Brain microvascular endothelial cell (primary cell): ENCODE results near the gene MANEA.

Experiments used
- DNase-seq: peaks from one replicate; pipeline ENCODE4 v3.0.0-alpha.2; 2020
- H3K27ac ChIP-seq: fragments of 250-450 bp; sonication (Bioruptor Pico); 2 replicates; pipeline ENCODE4 v1.5.1; 2020; ENCODE audit warnings: mild to moderate bottlenecking, moderate library complexity
- H3K27me3 ChIP-seq: fragments of 250-450 bp; sonication (Bioruptor Pico); replicated peaks from 2 replicates; pipeline ENCODE4 v1.5.1; 2020; ENCODE audit warnings: mild to moderate bottlenecking
- H3K36me3 ChIP-seq: fragments of 250-450 bp; sonication (Bioruptor Pico); replicated peaks from 2 replicates; pipeline ENCODE4 v1.5.1; 2020; ENCODE audit warnings: mild to moderate bottlenecking
- H3K4me3 ChIP-seq: 2 replicates; pipeline ENCODE4 v1.5.1; 2011; ENCODE audit warnings: low read depth, mild to moderate bottlenecking, control low read depth, low read length, moderate library complexity
- CTCF ChIP-seq: IDR thresholded peaks from 2 replicates; pipeline ENCODE4 v1.5.1; 2011; ENCODE audit warnings: low read depth, mild to moderate bottlenecking, moderate library complexity, low read length, control low read depth, inconsistent platforms; ENCODE audit errors: missing control alignments
- in situ Hi-C: cut with HindIII; loops from 2 replicates; pipeline ENCODE4 v1.10.0; 2017; ENCODE audit warnings: low sequenced_read_pairs, low pct_ligation_motif_present

The MANEA gene

DNA sequence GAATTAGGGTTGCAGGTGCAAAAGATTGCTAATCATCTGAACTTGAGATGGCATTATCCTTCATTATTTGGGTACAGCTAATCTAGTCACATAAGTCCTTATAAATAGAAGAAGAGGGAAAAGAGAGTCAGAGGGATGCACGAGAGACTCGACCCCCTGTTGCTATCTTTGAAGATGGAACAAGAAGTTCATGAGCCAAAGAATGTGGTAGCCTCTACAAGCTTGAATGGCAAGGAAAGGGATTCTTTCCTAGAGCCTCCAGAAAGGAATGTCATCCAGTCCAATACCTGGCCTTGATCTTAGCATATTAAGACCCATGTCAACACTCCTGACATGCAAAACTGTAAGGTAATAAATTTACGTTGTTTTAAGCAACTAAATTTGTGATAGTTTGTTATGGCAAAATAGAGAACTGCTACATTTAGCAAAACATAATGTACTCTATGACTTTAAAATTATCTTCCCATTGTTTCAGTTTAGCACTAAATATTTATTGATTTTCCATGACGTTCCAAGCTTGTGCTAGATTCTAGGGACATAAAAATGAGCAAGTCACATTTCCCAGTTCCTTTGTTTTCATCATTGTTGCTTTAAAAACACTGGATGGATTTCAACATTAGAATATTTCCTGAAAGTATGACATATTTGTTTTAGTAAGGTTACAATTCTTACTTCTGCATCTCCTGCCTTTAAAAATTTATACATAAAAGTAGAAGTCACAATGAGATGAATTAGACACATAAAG is 12.7 kb downstream of the MANEA start:
- DNase-seq: no peak
- Histone ChIP-seq H3K4me3 (no peak overlapping the region), H3K27me3 (no peaks in the 10 kb centered on the region), H3K36me3 (no peaks in the 10 kb centered on the region), H3K27ac (no peak overlapping the region)
- TF ChIP-seq CTCF: no peak
- in situ Hi-C loops: no loop called here

- no peak for DNase-seq
- TF ChIP-seq CTCF: no peak
- Histone ChIP-seq H3K36me3 (no peaks in the 10 kb centered on the region), H3K27ac (no peak overlapping the region), H3K27me3 (no peaks in the 10 kb centered on the region), H3K4me3 (no peak overlapping the region)
- in situ Hi-C loops: no loop called here
These were observed 15.7 kb downstream of the MANEA start for GRCh38 chr6:95593025-95593424.

GRCh38 chr6:95596021-95596420 is 18.7 kb downstream of the MANEA start:
- Histone ChIP-seq H3K27ac (no peak overlapping the region), H3K36me3 (no peaks in the 10 kb centered on the region), H3K27me3 (no peaks in the 10 kb centered on the region), H3K4me3 (no peak overlapping the region)
- no peak for TF ChIP-seq CTCF
- no peak for DNase-seq
- in situ Hi-C loops: no loop called here

- no peak for TF ChIP-seq CTCF
- in situ Hi-C loops: no loop called here
- Histone ChIP-seq H3K4me3 (no peak overlapping the region), H3K36me3 (no peaks in the 10 kb centered on the region), H3K27me3 (no peaks in the 10 kb centered on the region), H3K27ac (no peak overlapping the region)
- DNase-seq: no peak
These were observed 22.4 kb downstream of the MANEA start for GRCh38 chr6:95599706-95600105.

DNA sequence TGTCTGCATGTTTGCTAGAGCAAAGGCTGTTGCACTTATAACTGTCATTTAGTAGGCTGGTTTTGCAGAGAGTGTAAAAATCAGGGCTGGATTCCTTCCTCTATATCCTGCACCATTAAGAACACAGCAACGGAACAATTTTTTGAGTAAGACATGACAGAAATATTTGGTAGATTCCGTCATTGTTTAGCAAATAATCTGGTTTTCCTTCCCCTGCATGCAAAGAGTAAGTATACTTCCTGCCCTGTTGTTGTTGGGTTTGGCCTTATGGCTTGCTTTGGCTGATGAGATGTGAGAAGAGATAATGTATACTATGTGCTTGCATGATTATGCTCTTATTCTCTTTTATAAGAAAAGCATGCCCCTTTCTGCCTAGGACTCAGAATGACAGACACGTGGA is 23.8 kb downstream of the MANEA start:
- Histone ChIP-seq H3K27me3 (no peaks in the 10 kb centered on the region), H3K36me3 (no peaks in the 10 kb centered on the region), H3K4me3 (no peak overlapping the region), H3K27ac (no peak overlapping the region)
- in situ Hi-C loops: no loop called here
- no peak for TF ChIP-seq CTCF
- peak; percentile 30 for DNase-seq

- in situ Hi-C loops: no loop called here
- Histone ChIP-seq H3K36me3 (no peaks in the 10 kb centered on the region), H3K27ac (no peak overlapping the region), H3K4me3 (no peak overlapping the region), H3K27me3 (no peaks in the 10 kb centered on the region)
- no peak for TF ChIP-seq CTCF
- no peak for DNase-seq
These were observed 36.8 kb downstream of the MANEA start for GRCh38 chr6:95614094-95614493.
